ENCODE measurements around the gene ECSIT. TPM values are rescaled to one million over a fixed set of nuclear protein-coding genes. Genes with fewer than 3 reads are reported as not detected.

Gene ECSIT
- total and polyA plus RNA-seq, 12 donors: 28.7 to 122 (median 67.0) TPM

- Histone ChIP-seq H3K9me3 (replicated peaks in 1 of 3) (no peaks in the 10 kb centered on the region), H3K36me3 (replicated peaks in 1 of 2) (peaks cover 0 to 3% of the 10 kb centered on the region in 2 donors), H3K4me1 (replicated peaks in 1 of 2) (peaks cover 20 to 26% of the 10 kb centered on the region in 2 donors), H3K27me3 (no peaks in the 10 kb centered on the region), H3K4me3 (no peak overlapping the region), H3K27ac (peak overlapping the region in 4 of 5 donors; percentile 64 to 84 (median 81))
- TF ChIP-seq POLR2A (IDR thresholded peaks at IDR 0.05) (no peak), CTCF (IDR thresholded peaks at IDR 0.05) (peak; percentile 33 to 69 (median 57))
- DNase-seq: peak in 6 of 7 donors; percentile 69 to 88 (median 81)
- 54 to 78% (median 64%) methylated on average over 9 to 17 of the region's 17 CpGs for WGBS, 4 donors
- intact Hi-C loops (cut with DNase I): no loop called here
Observed at GRCh38 chr19:11496391-11497163, 32.4 kb downstream of the ECSIT start.

- TF ChIP-seq POLR2A (IDR thresholded peaks at IDR 0.05) (no peak), CTCF (IDR thresholded peaks at IDR 0.05) (no peak)
- WGBS, 4 donors: 78 to 89% (median 84%) methylated on average over 11 to 22 of the region's 22 CpGs
- no peak for DNase-seq
- intact Hi-C loops (cut with DNase I): no loop called here
- Histone ChIP-seq H3K27ac (peak overlapping the region in 4 of 5 donors; percentile 64 to 84 (median 81)), H3K4me3 (no peak overlapping the region), H3K4me1 (replicated peaks in 1 of 2) (peaks cover 20 to 26% of the 10 kb centered on the region in 2 donors), H3K36me3 (replicated peaks in 1 of 2) (peaks cover 0 to 3% of the 10 kb centered on the region in 2 donors), H3K9me3 (replicated peaks in 1 of 3) (no peaks in the 10 kb centered on the region), H3K27me3 (no peaks in the 10 kb centered on the region)
Observed at GRCh38 chr19:11495885-11496284, 33.0 kb downstream of the ECSIT start.

GRCh38 chr19:11495481-11495880, 33.5 kb downstream of the ECSIT start:
- no peaks in the 10 kb centered on the region for H3K9me3 ChIP-seq (replicated peaks in 1 of 3)
- H3K4me3 ChIP-seq: no peak overlapping the region
- TF ChIP-seq CTCF (IDR thresholded peaks at IDR 0.05) (no peak), POLR2A (IDR thresholded peaks at IDR 0.05) (peak in 1 of 2 donors; percentile 27)
- WGBS, 4 donors: 47 to 50% (median 48%) methylated on average over 9 to 10 of the region's 10 CpGs
- intact Hi-C loops (cut with DNase I): no loop called here
- H3K27ac ChIP-seq: peak overlapping the region in 4 of 5 donors; percentile 64 to 84 (median 81)
- H3K27me3 ChIP-seq: no peaks in the 10 kb centered on the region
- H3K4me1 ChIP-seq (replicated peaks in 1 of 2): peaks cover 20 to 26% of the 10 kb centered on the region in 2 donors
- DNase-seq: peak; percentile 76 to 92 (median 88)
- peaks cover 0 to 3% of the 10 kb centered on the region in 2 donors for H3K36me3 ChIP-seq (replicated peaks in 1 of 2)

- Histone ChIP-seq H3K9me3 (replicated peaks in 1 of 3) (no peaks in the 10 kb centered on the region), H3K4me3 (no peak overlapping the region), H3K27me3 (no peaks in the 10 kb centered on the region), H3K4me1 (replicated peaks in 1 of 2) (peaks cover 20 to 26% of the 10 kb centered on the region in 2 donors), H3K27ac (peak overlapping the region in 4 of 5 donors; percentile 64 to 84 (median 81)), H3K36me3 (replicated peaks in 1 of 2) (peaks cover 0 to 3% of the 10 kb centered on the region in 2 donors)
- TF ChIP-seq POLR2A (IDR thresholded peaks at IDR 0.05) (no peak), CTCF (IDR thresholded peaks at IDR 0.05) (no peak)
- 56 to 80% (median 74%) methylated on average over 11 to 27 of the region's 27 CpGs for WGBS, 4 donors
- peak in 6 of 7 donors; percentile 63 to 76 (median 69) for DNase-seq
- intact Hi-C loops (cut with DNase I): no loop called here
Observed at GRCh38 chr19:11494634-11495285, 34.2 kb downstream of the ECSIT start.

All from adrenal gland (tissue), 12 donors.